ENCODE measurements around the gene GNPTAB. TPM values are rescaled to one million over a fixed set of nuclear protein-coding genes. Genes with fewer than 3 reads are reported as not detected.

GNPTAB gene
- total and polyA plus RNA-seq, 2 of the 13 experiments (the other 11 are each of a cell fraction or from before 2014, with no cell fraction given), result 13.6 to 19.4 TPM

- TF ChIP-seq HDAC2 (CRISPR knock-in tag; IDR thresholded peaks at IDR 0.05) (no peak), ZNF12 (CRISPR knock-in tag; IDR thresholded peaks at IDR 0.05) (peak; percentile 89), ZBTB43 (CRISPR knock-in tag; conservative IDR thresholded peaks at IDR 0.05) (0 out of 2 replicates have a peak, but pooled peaks have one; percentile 15), CEBPG (CRISPR knock-in tag; IDR thresholded peaks at IDR 0.05) (peak; percentile 45; the same call in 1 of the 2 replicates), FOXA3 (CRISPR knock-in tag; IDR thresholded peaks at IDR 0.05) (0 out of 2 replicates have a peak, but pooled peaks have one; percentile 19), GLMP (CRISPR knock-in tag; IDR thresholded peaks at IDR 0.05; ENCODE audit: borderline replicate concordance) (no peak), KDM5A (IDR thresholded peaks at IDR 0.05; ENCODE audit: borderline replicate concordance, low read length) (0 out of 2 replicates have a peak, but pooled peaks have one; percentile 10), SAP130 (CRISPR knock-in tag; IDR thresholded peaks at IDR 0.05; ENCODE audit: low read depth) (0 out of 2 replicates have a peak, but pooled peaks have one; percentile 25), ZNF761 (CRISPR knock-in tag; conservative IDR thresholded peaks at IDR 0.05) (0 out of 2 replicates have a peak, but pooled peaks have one; percentile 4), ARID5B (CRISPR knock-in tag; IDR thresholded peaks at IDR 0.05) (peak; percentile 51; the same call in 1 of the 2 replicates), BRF2 (CRISPR knock-in tag; IDR thresholded peaks at IDR 0.05) (no peak), CEBPB (IDR thresholded peaks at IDR 0.05; ENCODE audit: borderline replicate concordance, low read depth, low read length) (peak; percentile 71), MBNL3 (CRISPR knock-in tag; conservative IDR thresholded peaks at IDR 0.05) (no peak)
Observed at GRCh38 chr12:101695706-101696105, 135.1 kb downstream of the GNPTAB start (continued).

Small RNAs within 50 kb of the gene (small RNA-seq; reads per million reads assigned to genes)
- gene RNA5SP368 (ENCODE audit: insufficient read depth in 2 of 3, insufficient read length in 3 of 3, low read depth in 2 of 3, low replicate concordance in 1 of 3) (0 reads per million in 3 experiments), gene RNA5SP369 (ENCODE audit: insufficient read depth in 2 of 3, insufficient read length in 3 of 3, low read depth in 2 of 3, low replicate concordance in 1 of 3) (0 to 0.10 (median 0) reads per million in 3 experiments), gene RNU6-101P (ENCODE audit: insufficient read depth in 2 of 3, insufficient read length in 3 of 3, low read depth in 2 of 3, low replicate concordance in 1 of 3) (0 reads per million in 3 experiments), gene RNU6-1183P (ENCODE audit: insufficient read depth in 2 of 3, insufficient read length in 3 of 3, low read depth in 2 of 3, low replicate concordance in 1 of 3) (0 reads per million in 3 experiments), gene RNU6-172P (ENCODE audit: insufficient read depth in 2 of 3, insufficient read length in 3 of 3, low read depth in 2 of 3, low replicate concordance in 1 of 3) (0 reads per million in 3 experiments), gene RNY1P16 (ENCODE audit: insufficient read depth in 2 of 3, insufficient read length in 3 of 3, low read depth in 2 of 3, low replicate concordance in 1 of 3) (0 reads per million in 3 experiments)

Other genes starting within 250 kb of the GNPTAB start
- 0.31 and 0.44 TPM in 2 replicates for gene MYBPC1, start 236.0 kb downstream of the GNPTAB start, total RNA-seq (2016; rRNA removed; fragmentation: Illumina TruSeq; extraction: Trizol)
- gene MYBPC1, start 236.0 kb downstream of the GNPTAB start, polyA plus RNA-seq (2011; rRNA removed), result 0.34 and 0.53 TPM in 2 replicates
- 129 and 178 TPM in 2 replicates for gene CHPT1, start 133.3 kb downstream of the GNPTAB start, total RNA-seq (2016; rRNA removed; fragmentation: Illumina TruSeq; extraction: Trizol)
- 88.1 and 117 TPM in 2 replicates for gene CHPT1, start 133.3 kb downstream of the GNPTAB start, polyA plus RNA-seq (2011; rRNA removed)
- gene SYCP3, start 91.5 kb downstream of the GNPTAB start, total RNA-seq (2016; rRNA removed; fragmentation: Illumina TruSeq; extraction: Trizol), result not detected in 2 replicates
- not detected in 2 replicates for gene SYCP3, start 91.5 kb downstream of the GNPTAB start, polyA plus RNA-seq (2011; rRNA removed)
- 18.1 and 20.9 TPM in 2 replicates for gene DRAM1, start 46.6 kb upstream of the GNPTAB start, total RNA-seq (2016; rRNA removed; fragmentation: Illumina TruSeq; extraction: Trizol)
- 31.2 and 32.6 TPM in 2 replicates for gene DRAM1, start 46.6 kb upstream of the GNPTAB start, polyA plus RNA-seq (2011; rRNA removed)
- gene WASHC3, start 231.0 kb upstream of the GNPTAB start, total RNA-seq (2016; rRNA removed; fragmentation: Illumina TruSeq; extraction: Trizol), result 32.7 and 40.5 TPM in 2 replicates
- 36.0 and 47.3 TPM in 2 replicates for gene WASHC3, start 231.0 kb upstream of the GNPTAB start, polyA plus RNA-seq (2011; rRNA removed)